Uterine smooth muscle cell (primary cell): ENCODE data around the gene BSX. TPM values are rescaled to one million over a fixed set of nuclear protein-coding genes. Genes with fewer than 3 reads are reported as not detected.

Source experiments
- total RNA-seq: library from RNA; depleted of rRNA; stranded (reverse); fragments of >200 nt; gene quantifications from 2 replicates; pipeline ENCODE4 v1.2.3, GENCODE V29; 2014

The BSX gene
- total RNA-seq: not detected in 2 replicates

DNA sequence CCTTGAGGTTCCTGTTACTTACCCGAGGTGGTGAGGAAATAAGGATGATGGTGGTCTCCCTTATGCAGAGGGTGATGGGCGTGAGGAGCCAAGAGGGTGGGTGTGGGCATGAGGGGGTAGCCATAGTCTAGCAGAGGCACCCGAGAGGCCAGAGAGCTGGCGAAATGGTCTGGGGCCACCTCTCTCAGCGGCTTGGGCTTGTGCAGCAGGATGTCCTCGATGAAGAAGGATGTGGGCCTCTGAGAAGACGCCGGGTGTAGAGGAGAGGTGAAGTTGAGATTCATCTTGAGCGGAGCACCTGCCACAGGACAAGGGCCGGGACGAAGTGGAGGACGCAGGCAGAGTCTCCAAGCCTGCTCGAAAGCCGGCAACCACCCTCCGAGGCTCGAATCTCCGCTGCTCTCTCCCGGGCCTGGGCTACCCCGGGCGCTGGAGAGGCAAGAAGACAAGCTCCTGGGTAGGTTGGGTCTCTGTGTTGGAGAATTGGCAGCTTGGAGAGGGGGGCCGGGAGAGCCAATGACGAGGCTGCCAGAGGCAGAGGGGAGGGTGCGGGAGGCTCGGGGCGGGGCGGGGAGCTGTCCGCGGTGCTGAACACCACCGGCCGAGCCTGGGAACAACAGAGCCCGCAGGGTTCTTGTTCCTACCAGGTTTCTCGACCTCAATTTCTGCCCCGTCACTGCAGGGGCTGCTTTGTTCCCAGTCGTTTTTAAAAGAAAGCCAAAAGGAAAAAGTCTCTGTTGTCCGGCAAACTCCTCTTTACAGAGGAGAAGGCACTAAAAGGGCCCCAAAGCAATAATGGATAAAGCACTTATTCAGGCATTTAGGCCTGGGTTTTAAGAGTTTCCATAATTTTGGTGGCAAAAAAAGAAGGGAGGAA is at the start of gene BSX:
BSX (minus strand) TSS at position 447 of the 877 bp plus-strand sequence; CDS start at position 284, 163 bp downstream.

Other genes starting within 250 kb of the BSX start
- not detected in 2 replicates for gene CRTAM, start 143.3 kb downstream of the BSX start, total RNA-seq
- 0.77 and 1.7 TPM in 2 replicates for gene JHY, start 99.1 kb downstream of the BSX start, total RNA-seq
- gene HSPA8, start 80.3 kb upstream of the BSX start, total RNA-seq: 2,423 and 3,174 TPM in 2 replicates
- gene CLMP, start 213.4 kb upstream of the BSX start, total RNA-seq: 103 and 152 TPM in 2 replicates